ENCODE measurements around the gene CDHR5.
"Not testable (repeated sequence)": the region's sequence is repeated elsewhere in the genome, so short reads cannot be mapped to it uniquely, and the experiment has no call there.

CDHR5 gene, protein sequence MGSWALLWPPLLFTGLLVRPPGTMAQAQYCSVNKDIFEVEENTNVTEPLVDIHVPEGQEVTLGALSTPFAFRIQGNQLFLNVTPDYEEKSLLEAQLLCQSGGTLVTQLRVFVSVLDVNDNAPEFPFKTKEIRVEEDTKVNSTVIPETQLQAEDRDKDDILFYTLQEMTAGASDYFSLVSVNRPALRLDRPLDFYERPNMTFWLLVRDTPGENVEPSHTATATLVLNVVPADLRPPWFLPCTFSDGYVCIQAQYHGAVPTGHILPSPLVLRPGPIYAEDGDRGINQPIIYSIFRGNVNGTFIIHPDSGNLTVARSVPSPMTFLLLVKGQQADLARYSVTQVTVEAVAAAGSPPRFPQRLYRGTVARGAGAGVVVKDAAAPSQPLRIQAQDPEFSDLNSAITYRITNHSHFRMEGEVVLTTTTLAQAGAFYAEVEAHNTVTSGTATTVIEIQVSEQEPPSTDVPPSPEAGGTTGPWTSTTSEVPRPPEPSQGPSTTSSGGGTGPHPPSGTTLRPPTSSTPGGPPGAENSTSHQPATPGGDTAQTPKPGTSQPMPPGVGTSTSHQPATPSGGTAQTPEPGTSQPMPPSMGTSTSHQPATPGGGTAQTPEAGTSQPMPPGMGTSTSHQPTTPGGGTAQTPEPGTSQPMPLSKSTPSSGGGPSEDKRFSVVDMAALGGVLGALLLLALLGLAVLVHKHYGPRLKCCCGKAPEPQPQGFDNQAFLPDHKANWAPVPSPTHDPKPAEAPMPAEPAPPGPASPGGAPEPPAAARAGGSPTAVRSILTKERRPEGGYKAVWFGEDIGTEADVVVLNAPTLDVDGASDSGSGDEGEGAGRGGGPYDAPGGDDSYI

DNA sequence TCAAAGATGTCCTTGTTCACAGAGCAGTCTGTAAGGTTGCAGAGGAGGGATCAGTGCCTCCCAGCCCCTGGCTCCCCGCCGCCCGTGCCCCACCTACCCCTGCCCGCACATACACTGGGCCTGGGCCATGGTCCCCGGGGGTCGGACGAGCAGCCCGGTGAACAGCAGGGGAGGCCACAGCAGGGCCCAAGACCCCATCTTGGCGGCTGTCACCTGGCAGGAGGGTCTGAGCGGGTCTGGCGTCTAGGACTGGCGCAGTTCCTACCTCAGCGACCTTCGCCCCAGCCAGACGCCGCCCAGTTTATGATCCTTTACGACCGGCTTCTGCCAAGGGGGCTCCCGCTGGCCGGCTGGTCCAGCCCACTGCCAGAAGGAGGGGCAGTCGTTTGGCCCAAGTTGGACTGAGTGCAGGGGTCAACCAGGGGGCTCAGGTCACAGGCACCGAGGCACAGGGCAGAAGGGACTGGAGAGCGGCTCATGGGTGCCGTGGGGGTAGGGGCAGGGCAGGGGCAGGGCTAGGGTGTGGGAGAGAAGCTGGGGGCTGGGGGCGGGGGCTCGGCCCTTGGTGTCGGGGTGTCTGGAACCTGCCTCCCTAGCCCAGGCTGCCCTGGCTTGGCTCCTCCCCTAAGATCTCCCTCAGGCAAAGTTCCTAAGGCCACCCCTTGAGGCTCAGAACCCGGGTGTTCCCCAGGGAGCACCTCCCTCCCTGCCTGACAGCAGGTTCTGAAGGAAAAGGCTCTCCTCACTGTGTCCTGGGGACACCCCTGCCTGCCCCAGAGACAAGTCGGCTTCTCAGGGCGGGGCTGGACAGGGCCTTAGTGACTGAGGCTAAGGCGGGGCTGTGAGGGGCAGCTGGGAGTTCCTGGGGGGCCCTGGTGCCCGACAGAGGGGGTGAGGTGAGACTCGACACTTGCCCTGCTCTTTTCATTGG, at the start of gene CDHR5:
CDHR5 (minus strand) TSS at position 251 of the 931 bp plus-strand sequence; CDS start at position 198, 53 bp downstream.
- no peak for DNase-seq (ENCODE audit: low read depth, low spot score)

DNA sequence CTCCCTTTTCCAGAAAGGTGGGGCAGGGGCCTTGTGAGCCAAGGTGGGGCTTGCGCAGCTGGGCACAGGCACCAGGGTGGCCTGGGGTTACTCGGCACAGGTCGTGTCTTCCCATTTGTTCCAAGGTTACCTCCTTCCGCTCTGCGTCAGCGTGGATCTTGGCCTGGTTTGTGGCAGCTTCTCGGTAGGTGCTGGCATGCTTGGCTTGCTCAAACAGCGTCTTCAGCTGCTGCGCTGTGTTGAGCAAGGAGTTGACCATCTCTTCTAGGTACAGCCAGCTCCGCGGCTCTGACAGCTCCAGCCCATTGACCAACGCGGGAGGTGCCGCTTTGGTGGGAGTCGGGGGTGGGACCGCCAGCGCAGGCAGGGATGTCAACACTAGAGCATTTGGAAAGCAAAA, 49.7 kb upstream of the CDHR5 start:
- DNase-seq (ENCODE audit: low read depth, low spot score): no peak

DNA sequence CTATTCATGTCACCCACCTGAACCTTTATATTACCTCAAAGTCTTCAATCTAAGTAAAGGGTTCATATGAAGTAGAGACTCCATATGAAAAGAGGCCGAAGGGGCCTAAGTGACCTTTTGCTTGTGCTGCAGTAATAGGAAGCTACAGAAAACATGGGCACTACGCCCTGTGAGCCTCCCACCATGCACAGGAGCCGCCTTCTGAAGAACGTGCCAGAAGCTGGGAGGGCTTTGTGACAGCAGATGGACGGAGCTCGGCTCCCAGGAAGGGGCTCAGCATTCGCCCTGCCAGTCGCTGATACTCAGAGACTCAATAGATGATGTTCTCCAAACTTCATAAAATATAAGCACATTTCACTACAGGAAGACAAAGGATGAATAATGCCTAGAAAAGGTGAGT, 49.1 kb upstream of the CDHR5 start:
- no peak for DNase-seq (ENCODE audit: low read depth, low spot score)

DNA sequence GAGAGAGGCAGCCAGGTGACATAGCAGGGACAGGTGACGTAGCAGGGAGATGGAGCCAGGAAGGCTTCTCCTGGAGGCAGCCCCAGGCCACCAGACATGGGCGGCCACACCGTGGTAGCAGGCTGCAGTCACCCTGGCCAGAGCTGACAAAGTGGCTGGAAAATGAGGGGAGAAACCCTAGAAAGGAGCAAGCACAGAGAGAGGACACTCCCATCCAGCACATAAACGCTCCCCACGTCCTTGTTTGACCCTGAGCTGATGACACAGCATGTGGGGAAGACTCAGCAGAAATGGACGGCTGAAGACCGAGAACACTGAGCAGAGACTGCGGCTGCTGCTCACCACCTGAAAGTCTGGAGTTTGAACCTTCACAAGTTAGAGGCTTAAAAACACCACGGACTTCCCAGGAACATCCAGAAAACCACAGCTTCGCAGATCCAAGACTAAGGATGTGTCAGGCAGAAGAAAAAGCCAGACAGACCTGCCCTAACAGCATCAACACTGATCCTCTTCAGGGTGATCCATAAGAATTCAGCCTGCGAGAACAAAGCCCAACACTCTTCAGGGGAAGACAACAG, 41.0 kb upstream of the CDHR5 start:
- no peak for DNase-seq (ENCODE audit: low read depth, low spot score)

DNA sequence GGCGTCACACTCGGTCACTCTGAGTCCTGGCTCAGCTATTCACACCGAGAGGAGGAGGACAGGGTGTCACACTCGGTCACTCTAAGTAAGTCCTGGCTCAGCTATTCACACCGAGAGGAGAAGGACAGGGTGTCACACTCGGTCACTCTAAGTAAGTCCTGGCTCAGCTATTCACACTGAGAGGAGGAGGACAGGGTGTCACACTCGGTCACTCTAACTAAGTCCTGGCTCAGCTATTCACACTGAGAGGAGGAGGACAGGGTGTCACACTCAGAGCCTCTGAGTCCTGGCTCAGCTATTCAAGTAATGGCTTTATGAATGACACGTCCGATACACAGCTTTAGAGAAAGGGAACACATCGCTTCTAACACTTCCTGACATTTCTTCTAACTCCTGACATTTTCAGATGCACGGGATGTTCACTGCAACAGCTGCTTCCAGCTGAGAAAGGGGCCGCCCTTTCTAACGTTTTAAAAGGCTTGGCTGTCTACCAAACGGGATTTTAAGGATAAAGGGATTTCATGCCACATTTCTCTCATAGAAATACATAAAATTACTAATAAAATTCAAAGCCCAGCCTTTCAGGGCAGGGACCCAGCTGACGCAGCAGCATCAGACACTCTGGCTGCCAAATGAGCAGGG, 40.4 kb upstream of the CDHR5 start:
- no peak for DNase-seq (ENCODE audit: low read depth, low spot score)

DNA sequence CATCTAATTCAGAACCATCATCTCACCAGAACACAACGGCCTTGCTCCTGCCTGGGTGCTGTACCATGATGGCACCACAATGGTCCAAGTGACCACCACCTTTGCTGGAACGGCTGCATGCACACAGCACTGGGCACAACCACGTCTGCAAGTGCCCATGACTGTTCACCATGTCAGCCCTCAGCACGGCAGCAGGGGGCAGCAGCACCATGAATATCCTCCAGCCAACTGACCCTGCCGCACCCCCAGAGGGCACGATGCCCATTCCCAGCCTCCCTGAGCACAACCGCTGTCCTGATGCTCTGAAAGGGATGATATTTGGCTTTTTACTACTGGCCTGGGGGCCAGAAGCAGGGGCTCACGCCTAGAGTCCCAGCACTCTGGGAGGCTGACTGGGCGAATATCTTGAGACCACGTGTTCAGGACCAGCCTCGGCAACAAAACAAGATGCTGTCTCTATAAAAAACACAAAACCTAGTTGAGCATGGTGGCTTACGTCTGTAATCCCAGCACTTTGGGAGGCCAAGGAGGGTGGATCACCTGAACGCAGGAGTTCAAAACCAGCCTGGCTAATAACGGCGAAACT, 38.0 kb upstream of the CDHR5 start:
- no peak for DNase-seq (ENCODE audit: low read depth, low spot score)

DNA sequence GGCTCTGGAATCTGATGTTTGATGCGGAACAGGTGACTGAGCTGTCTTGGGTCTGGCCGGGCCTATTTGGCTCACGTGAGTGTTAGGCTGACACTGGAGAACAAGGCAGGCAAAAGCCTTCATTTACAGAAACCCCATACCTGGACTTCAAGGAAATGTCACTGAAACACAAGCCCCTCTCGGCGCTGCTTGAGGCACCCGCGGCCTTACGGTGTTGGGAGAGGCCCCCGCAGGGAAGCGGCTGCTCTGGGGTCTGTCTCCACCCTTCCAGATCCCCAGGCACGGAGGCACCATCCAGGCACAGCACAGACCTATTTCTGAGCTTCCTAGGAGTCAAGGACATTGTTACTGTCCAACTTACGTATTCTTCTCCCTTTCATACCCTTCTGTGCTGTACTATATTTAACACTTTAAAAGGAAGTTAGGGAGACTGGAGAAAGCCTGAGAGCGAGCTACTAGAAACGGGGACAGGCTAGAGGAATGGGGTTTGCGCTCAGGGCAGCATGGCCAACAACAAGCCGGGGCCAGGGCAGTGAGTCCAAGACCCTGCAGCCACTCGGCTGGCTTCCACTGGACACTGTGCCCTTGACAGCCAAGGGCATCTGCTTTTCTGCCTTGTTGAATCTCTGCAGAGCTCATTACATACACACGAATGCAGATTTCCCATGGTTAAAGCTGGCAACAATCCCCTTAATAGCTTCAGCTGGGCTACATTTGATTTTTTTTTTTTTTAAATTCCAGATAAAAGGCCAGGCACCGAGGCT, 36.1 kb upstream of the CDHR5 start:
- no peak for DNase-seq (ENCODE audit: low read depth, low spot score)

DNA sequence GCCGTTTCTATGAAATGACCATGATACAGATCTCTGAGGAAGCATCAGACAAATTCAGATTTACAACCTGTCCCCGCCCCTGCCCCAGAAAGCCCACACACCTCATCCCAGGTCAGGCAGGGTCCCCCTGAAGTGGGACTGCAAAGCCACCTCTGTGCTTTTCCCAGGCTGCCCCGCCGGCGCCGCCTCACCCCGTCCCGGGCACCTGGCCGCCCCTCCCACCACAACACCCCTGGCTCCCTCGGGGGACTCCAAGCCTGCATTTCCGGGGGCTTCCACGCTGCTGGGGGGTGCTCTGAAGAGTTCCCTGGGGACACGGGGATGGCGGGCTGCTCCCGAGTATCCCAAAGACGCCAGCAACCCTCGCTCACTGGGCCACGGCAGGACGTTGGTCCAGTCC, 35.5 kb upstream of the CDHR5 start:
- no peak for DNase-seq (ENCODE audit: low read depth, low spot score)

DNA sequence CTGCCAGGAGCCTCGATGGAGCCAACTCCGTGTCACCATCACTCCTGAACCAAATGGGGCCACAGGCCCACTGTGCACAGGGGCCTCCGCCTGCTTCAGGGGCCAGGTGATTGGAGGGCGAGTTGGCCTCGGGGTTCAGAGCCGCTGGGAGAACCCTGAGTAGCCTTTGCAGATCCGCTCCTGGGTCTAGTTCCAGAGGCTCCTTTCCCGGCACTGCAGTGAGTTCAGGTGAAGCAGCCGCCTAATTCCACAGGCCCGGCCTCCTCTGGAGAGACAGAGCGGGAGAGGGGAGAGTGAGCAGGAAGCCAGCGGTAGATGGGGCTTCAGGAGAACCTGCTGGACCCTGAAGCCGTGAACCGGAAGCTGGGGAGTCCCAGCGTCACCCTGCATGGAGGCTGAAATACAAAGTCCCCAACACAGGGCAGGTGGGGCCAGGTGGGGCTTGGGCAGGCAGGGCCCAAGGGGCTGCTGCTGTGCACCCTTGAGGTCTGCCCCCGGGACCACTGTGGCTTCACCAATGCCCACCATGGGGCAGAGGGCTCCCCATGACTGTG, 34.9 kb upstream of the CDHR5 start:
- no peak for DNase-seq (ENCODE audit: low read depth, low spot score)

DNA sequence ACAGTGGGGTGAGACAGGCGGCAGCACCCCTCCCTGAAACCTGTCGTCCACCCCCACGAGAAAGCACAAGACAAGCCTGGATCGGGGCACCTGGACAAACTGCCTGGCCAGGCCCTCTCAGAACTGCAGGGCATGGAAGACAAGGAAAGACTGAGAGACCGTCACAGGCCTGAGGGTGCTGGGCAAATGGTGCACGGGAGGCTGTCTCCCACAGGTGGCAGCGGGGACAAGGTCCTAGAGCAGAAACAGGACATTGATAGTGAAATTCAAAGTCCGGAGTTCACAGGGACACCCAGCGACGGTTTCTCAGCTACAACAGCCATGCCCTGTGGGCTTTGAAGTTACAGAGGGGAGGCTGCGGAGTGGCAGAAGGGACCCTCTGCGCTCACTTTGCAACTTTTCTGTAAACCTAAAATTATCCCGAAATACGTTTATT, 33.0 kb upstream of the CDHR5 start:
- DNase-seq (ENCODE audit: low read depth, low spot score): no peak

DNA sequence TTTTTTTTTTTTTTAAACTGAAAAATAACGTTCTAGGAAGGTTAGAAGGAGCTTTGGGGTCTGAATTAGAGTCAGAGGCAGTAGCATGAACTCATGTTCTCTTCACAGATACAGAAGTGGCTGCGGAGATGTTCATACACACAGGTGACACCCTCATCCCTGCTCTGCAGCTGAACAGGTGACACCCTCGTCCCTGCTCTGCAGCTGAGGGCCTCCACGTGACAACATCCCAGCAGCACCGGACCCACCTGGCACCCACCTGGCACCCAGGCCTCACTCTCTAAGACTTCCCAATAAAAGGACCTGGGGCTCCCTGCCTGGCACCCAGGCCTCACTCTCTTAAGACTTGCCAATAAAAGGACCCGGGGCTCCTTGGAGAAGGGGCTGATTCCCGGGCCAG, 32.1 kb upstream of the CDHR5 start:
- DNase-seq (ENCODE audit: low read depth, low spot score): no peak

DNA sequence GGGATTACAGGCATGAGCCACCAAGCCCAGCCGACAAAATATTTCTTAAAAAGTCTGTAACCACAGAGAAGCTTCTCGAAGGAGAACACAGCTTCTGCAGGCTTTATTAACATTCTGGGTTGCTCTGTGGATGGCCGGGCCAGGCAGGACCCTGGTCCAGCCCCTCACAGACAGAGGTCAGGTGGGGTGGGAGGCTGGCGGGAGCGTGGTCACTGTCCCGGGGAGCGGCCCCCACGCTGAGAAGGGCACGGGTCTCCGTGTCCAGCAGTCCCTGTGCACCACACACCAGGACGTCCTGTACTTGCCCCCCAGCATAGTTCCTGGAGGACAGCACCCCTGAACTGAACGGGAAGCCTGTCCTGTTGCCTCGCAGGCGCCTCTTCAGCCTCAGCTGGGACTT, 31.7 kb upstream of the CDHR5 start:
- DNase-seq (ENCODE audit: low read depth, low spot score): no peak

DNA sequence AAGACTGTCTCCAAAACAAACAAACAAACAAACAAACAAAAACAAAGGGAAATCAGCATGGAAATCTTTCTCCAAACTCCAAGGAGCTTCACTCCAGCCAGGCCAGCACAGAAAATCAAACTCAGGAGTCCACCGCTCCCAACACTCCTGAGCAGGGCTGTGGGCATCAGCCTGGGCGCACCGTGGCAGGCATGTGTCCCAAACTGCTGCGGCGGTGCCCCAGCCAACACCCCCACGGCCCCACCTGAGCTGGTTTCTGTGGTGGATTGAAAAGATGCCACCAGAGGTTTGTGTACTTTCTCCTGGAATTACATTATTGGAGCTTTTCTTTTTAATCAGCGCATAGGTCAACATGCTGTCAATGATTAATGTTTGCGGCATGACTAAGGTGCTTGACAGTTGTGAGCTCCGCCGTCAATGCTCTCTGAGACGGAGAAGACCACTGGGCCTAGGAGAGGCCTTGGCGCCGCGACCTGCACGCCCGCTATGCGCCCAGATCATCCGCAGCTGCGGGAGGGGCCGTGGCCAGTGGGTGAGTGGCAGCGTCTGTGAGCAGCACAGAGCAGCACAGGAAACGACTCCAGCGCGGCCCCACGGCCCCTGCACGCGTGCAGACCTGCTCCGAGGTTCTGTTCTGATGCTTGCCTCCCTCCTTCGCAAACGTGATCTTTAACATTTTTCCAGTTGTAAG, 30.4 kb upstream of the CDHR5 start:
- DNase-seq (ENCODE audit: low read depth, low spot score): no peak

DNA sequence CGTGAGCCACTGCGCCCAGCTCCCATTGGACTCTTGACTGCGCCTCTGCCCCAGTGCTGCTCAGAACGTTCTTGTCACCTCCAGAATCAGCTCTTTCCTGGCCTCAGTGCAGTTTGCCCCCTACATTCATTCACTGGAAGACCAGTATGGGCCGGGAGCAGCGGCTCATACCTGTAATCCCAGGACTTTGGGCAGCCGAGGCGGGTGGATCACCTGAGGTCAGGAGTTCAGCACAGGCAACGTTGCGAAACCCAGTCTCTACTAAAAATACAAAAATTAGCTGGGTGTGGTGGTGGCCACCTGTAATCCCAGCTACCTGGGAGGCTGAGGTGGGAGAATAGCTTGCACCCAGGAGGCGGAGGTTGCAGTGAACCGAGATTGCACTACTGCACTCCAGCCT, 29.7 kb upstream of the CDHR5 start:
- not testable (repeated sequence) for DNase-seq (ENCODE audit: low read depth, low spot score)

DNA sequence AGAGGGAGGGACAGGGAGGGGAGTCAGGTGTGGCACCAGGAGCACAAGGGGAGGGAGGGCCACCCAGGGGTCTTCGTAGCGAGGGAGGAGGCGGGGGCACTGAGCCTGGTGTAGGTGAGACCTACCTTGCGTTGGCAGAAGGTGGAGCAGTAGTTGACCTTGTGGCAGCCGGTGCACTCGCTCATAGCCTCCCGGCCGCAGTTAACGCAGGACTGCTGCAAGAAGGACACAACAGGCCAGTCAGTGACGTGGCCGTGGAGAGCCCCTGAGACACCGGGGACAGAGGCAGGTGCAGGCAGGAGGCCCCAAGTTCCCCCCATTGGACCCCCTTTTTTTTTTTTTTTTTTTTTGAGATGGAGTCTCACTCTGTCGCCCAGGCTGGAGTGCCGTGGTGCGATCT, 29.1 kb upstream of the CDHR5 start:
- DNase-seq (ENCODE audit: low read depth, low spot score): no peak

DNA sequence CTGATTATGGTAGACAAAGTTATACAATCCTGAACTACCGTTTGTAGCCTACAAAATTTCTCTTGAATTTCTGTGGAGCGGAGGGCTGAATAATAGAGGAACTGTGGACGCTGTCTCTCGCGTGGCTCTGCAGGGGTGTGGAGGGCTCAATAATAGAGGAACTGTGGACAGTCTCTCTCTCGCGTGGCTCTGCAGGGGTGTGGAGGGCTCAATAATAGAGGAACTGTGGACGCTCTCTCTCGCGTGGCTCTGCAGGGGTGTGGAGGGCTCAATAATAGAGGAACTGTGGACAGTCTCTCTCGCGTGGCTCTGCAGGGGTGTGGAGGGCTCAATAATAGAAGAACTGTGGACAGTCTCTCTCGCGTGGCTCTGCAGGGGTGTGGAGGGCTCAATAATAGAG, 28.4 kb upstream of the CDHR5 start:
- DNase-seq (ENCODE audit: low read depth, low spot score): not testable (repeated sequence)

DNA sequence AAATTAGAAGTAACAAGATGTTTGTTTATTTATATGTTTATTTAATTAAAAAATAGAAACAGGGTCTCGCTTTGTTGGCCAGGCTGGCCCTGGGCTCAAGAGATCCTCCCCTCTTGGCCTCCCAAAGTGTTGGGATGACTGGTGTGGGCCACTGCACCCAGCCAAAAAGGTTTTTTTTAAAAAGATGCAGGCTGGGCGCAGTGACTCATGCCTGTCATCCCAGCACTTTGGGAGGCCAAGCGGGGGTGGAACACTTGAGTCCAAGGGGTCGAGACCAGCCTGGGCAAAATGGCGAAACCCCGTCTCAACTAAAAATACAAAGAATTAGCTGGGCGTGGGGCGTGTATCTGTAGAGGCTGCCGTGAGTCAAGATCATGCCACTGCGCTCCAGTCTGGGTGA, 25.7 kb upstream of the CDHR5 start:
- DNase-seq (ENCODE audit: low read depth, low spot score): no peak

DNA sequence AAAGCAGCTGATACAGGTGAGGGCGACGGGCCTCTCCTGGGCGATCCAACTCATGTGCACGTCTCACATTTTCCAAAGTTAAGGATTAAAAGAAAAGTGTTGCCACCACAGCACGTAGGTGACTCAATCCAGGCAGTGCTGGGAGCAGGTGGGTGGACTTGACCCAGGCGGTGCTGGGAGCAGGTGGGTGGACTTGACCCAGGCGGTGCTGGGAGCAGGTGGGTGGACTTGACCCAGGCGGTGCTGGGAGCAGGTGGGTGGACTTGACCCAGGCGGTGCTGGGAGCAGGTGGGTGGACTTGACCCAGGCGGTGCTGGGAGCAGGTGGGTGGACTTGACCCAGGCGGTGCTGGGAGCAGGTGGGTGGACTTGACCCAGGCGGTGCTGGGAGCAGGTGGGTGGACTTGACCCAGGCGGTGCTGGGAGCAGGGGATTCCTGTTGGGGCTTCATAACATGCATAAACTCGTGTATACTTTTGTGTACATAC, 23.0 kb upstream of the CDHR5 start:
- not testable (repeated sequence) for DNase-seq (ENCODE audit: low read depth, low spot score)

DNA sequence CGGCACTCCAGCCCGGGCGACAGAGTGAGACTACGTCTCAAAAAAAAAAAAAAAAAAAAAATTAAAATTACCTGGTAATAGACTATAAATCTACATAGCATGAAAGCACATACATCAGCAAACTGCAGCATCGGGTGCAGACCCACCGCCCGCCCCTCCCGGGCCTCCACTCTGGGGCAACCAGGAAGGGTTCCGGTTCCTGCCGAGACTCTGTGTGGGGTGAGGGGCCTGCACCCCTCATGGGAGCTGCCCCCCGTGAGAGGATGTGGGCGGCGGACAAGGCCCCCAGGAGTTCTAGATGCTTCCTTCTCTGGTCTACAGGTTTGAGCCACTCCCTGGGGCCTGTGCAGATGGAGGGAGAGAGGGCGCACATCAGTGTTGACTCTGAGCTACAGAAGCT, 21.5 kb upstream of the CDHR5 start:
- no peak for DNase-seq (ENCODE audit: low read depth, low spot score)
